ENCODE measurements around the gene ADGRL2.

DNA sequence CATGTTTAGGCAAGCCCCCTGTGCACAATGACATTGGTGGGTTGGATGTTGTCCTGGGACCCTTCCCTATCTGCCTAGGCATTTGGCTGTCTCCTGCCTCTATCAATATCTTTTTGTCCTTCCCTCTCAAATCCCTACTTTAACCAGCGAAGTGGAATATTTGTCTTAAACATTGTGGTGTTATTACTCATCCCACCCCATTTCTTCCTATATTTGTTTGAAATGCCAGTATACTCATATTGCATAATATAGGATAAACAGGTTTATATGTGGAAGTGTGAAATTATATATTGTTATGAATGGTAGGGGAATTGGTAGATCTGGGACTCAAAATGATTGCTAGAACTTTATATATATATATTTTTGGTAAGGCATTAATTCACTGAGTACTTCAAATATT is 80.0 kb downstream of the ADGRL2 start:
- TF ChIP-seq CTCF (IDR thresholded peaks at IDR 0.05) (no peak), EP300 (IDR thresholded peaks at IDR 0.05) (no peak)

All from esophagus muscularis mucosa (tissue), 3 donors.